SU-DHL-6 (cell line): Measurements from ENCODE around the gene DALRD3.
"Not testable (repeated sequence)": the region's sequence is repeated elsewhere in the genome, so short reads cannot be mapped to it uniquely, and the experiment has no call there.

Source experiments
- H2AFZ ChIP-seq: fragments of 200-600 bp; sonication (generic); 2 replicates; pipeline ENCODE4 v1.6.1; 2014; ENCODE audit warnings: low read depth, mild to moderate bottlenecking, moderate library complexity, mixed read lengths, antibody characterized with exemption, low read length; ENCODE audit not compliant: severe bottlenecking
- H3F3A ChIP-seq: fragments of 200-600 bp; shearing (Covaris generic); 2 replicates; pipeline ENCODE4 v1.6.0; 2016; ENCODE audit warnings: antibody characterized with exemption, mild to moderate bottlenecking; ENCODE audit not compliant: insufficient read depth
- H3K27ac ChIP-seq: fragments of 200-600 bp; sonication (generic); 2 replicates; pipeline ENCODE4 v1.5.1; 2016; ENCODE audit warnings: low read depth, mild to moderate bottlenecking, low read length, moderate library complexity, mixed read lengths
- H3K27me3 ChIP-seq: fragments of 200-600 bp; sonication (generic), shearing (Covaris generic); 2 replicates; pipeline ENCODE4 v1.6.0; 2014; ENCODE audit warnings: mild to moderate bottlenecking, low read length
- H3K36me3 ChIP-seq: fragments of 200-600 bp; sonication (generic); 2 replicates; pipeline ENCODE4 v1.6.1; 2014; ENCODE audit warnings: mild to moderate bottlenecking, low read length, mixed read lengths
- H3K4me2 ChIP-seq: fragments of 300-600, 200-600 bp; shearing (Covaris generic), sonication (generic); 2 replicates; pipeline ENCODE4 v1.6.0; 2014; ENCODE audit warnings: low read length, low read depth, mild to moderate bottlenecking; ENCODE audit not compliant: poor library complexity, severe bottlenecking
- H3K4me3 ChIP-seq: fragments of 200-600 bp; sonication (generic); 2 replicates; pipeline ENCODE4 v1.5.1; 2014; ENCODE audit warnings: antibody characterized with exemption, low read length, mild to moderate bottlenecking, mixed read lengths; ENCODE audit not compliant: insufficient read depth, poor library complexity, severe bottlenecking
- H3K79me2 ChIP-seq: fragments of 200-600 bp; sonication (generic); 2 replicates; pipeline ENCODE4 v1.6.1; 2014; ENCODE audit warnings: mild to moderate bottlenecking, low read length, moderate library complexity; ENCODE audit not compliant: insufficient read depth
- H3K9ac ChIP-seq: fragments of 200-600 bp; sonication (generic); 2 replicates; pipeline ENCODE4 v1.7.0; 2014; ENCODE audit warnings: mild to moderate bottlenecking, low read length
- H3K9me2 ChIP-seq: fragments of 200-600 bp; sonication (generic); replicated peaks from 2 replicates; pipeline ENCODE4 v1.6.1; 2014; ENCODE audit warnings: low read length; ENCODE audit not compliant: insufficient read depth
- H3K9me3 ChIP-seq: fragments of 200-600 bp; sonication (generic); 2 replicates; pipeline ENCODE4 v1.6.1; 2014; ENCODE audit warnings: low read length, mixed read lengths; ENCODE audit not compliant: insufficient read depth
- H4K20me1 ChIP-seq: fragments of 200-600 bp; sonication (generic); 2 replicates; pipeline ENCODE4 v1.6.1; 2014; ENCODE audit warnings: low read depth, mild to moderate bottlenecking, antibody characterized with exemption, low read length, moderate library complexity, mixed read lengths
- EZH2phosphoT487 ChIP-seq: fragments of 200-600 bp; sonication (generic), shearing (Covaris generic); conservative IDR thresholded peaks from 2 replicates; pipeline ENCODE4 v1.6.1; 2018; ENCODE audit warnings: mild to moderate bottlenecking, antibody characterized with exemption, low read length, moderate library complexity, mixed read lengths
- TF ChIP-seq, protein P1 (sequence below): fragments of 200-600 bp; sonication (generic); IDR thresholded peaks from one replicate; pipeline ENCODE4 v1.5.1; 2017; ENCODE audit warnings: antibody characterized with exemption, mild to moderate bottlenecking, low read length, moderate library complexity; ENCODE audit not compliant: insufficient read depth, poor library complexity, severe bottlenecking

Gene DALRD3

DNA sequence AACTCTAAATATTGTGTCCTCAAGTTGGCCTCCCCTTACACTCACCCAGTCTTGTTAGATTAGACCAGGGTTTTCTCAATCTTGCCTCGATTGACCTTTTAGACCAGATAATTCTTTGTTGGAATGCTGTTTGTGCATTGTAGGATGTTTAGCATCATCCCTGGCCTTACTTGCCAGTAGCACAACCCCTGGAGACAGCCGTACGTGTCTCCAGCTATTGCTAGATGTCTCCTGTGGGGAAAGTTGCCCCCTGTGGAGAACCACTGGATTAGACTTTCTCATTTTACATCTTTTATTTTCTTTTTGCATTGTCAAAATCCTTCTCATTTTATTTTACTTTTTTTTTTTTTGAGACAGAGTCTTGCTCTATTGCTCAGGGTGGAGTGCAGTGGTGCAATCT lies 9.0 kb downstream of the DALRD3 start:
- Histone ChIP-seq H3K9me2 (no peaks in the 10 kb centered on the region), H3F3A (peaks cover 7% of the 10 kb centered on the region; the same call in 1 of the 2 replicates), H3K27me3 (no peaks in the 10 kb centered on the region), H2AFZ (no peak overlapping the region), H3K27ac (no peak overlapping the region), H3K4me2 (no peak overlapping the region), H4K20me1 (peaks cover 6% of the 10 kb centered on the region; the same call in 1 of the 2 replicates), H3K9ac (no peak overlapping the region), H3K79me2 (peaks cover 33% of the 10 kb centered on the region), H3K9me3 (no peaks in the 10 kb centered on the region), H3K4me3 (no peak overlapping the region), H3K36me3 (no peaks in the 10 kb centered on the region)
- TF ChIP-seq, protein P1, sequence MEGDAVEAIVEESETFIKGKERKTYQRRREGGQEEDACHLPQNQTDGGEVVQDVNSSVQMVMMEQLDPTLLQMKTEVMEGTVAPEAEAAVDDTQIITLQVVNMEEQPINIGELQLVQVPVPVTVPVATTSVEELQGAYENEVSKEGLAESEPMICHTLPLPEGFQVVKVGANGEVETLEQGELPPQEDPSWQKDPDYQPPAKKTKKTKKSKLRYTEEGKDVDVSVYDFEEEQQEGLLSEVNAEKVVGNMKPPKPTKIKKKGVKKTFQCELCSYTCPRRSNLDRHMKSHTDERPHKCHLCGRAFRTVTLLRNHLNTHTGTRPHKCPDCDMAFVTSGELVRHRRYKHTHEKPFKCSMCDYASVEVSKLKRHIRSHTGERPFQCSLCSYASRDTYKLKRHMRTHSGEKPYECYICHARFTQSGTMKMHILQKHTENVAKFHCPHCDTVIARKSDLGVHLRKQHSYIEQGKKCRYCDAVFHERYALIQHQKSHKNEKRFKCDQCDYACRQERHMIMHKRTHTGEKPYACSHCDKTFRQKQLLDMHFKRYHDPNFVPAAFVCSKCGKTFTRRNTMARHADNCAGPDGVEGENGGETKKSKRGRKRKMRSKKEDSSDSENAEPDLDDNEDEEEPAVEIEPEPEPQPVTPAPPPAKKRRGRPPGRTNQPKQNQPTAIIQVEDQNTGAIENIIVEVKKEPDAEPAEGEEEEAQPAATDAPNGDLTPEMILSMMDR = no peak

DNA sequence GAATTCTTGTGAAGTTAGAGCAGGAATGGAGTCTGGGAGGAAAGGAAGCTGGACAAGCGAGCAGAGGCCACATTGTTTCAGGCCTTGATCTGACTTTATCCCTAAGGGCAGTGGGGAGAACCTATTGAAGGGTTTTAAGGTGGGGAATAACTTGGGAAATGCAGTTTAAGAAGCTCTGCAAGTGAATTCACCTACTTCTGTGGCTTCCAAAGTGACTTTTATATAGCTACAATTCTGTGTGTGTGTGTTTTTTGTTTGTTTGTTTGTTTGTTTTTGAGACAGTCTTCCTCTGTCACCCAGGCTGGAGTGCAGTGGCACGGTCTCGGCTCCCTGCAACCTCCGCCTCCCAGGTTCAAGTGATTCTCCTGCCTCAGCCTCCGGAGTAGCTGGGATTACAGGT lies 9.8 kb downstream of the DALRD3 start:
- not testable (repeated sequence) for H3K9me2 ChIP-seq, H2AFZ ChIP-seq, H3K4me3 ChIP-seq, H4K20me1 ChIP-seq, H3F3A ChIP-seq, H3K27me3 ChIP-seq, H3K36me3 ChIP-seq, H3K9me3 ChIP-seq
- Histone ChIP-seq H3K4me2 (peak overlapping the region; percentile 88), H3K9ac (peak overlapping the region; percentile 99; the same call in 1 of the 2 replicates), H3K79me2 (peaks cover 33% of the 10 kb centered on the region), H3K27ac (peak overlapping the region; percentile 82; the same call in 1 of the 2 replicates)

DNA sequence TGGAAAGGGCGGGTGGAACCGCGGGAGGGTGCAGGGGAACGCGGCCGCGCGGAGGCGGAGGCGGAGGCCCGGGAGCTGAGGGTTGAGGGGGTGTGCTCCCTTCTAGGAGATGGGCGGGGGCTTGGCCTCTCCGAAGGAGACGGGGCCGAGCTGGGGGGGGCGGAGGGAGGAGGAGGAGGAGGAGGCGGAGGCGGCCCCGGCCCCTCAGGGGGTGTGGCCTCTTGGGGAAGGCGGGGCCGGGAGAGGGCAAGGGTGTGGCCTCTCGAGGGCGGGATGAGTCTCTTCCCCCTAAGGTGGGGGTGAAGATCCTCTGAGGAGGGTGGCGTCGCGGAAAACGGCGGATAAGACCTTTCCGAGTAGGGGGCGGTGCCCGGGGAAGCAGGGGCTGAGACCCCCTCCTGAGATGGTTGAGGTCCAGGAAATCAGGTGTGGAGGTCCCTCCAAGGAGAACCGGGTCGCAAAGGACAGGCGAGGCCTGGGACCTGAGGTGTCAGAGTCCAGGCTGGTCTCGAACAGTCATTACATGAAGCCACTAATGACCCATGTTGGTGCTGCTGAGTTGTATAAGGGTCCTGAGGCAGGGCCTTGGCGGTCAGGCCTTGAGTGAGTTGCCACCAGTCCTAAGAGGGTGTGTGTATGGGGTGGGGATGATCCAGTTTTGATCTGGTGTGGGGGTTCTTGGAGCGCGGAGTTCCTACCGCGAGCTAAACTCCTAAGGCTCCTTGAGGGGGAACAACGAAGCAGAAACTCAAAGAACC lies 10.4 kb downstream of the DALRD3 start:
- H3K4me3 ChIP-seq = peak overlapping the region; percentile 90
- H3F3A ChIP-seq = peaks cover 7% of the 10 kb centered on the region; the same call in 1 of the 2 replicates
- peak overlapping the region; percentile 88 for H3K4me2 ChIP-seq
- H3K27me3 ChIP-seq = no peaks in the 10 kb centered on the region
- H3K27ac ChIP-seq = peak overlapping the region; percentile 82
- H3K9me2 ChIP-seq = no peaks in the 10 kb centered on the region
- no peaks in the 10 kb centered on the region for H3K36me3 ChIP-seq
- H2AFZ ChIP-seq = peak overlapping the region; percentile 82
- no peaks in the 10 kb centered on the region for H3K9me3 ChIP-seq
- H3K79me2 ChIP-seq = peaks cover 33% of the 10 kb centered on the region
- H4K20me1 ChIP-seq = peaks cover 6% of the 10 kb centered on the region; the same call in 1 of the 2 replicates
- peak overlapping the region; percentile 99 for H3K9ac ChIP-seq
- TF ChIP-seq, protein P1 = peak; percentile 3
- TF ChIP-seq EZH2phosphoT487 = no peak

DNA sequence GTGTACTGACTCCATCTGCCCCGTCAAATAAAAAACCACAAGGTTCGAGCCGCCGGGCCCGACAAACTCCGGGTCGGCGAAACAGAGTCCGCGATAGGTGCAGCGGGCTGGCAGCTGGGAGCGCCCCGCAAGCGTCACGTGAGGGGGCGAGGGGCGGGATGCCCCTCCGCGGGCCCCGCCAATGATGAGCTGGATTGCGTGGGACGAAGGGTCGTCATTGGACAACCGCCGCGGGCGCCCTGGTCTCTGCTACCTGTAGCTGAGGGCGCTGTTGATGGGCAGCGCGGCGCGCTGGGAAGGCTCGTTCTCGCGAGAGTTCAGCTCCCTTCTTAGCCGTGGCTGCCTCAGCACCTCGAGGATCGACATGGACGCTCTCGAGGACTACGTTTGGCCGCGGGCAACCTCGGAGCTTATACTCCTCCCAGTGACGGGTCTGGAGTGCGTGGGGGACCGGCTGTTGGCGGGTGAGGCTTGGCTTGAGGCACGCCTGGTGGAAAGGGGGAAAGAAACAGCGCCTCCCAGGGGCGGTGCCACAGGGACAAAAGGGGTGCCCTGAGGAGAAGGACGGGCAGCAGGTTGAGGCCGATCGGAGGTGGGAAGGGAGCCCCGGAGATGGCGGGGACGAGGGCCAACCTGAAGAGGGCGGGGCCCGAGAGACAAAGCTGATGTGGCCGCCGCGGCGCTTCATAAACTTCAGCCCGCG lies 11.2 kb downstream of the DALRD3 start, which contains the start of gene WDR6:
WDR6 (plus strand) TSS at position 324 of the 703 bp plus-strand sequence; CDS start at position 365, 41 bp downstream.
- TF ChIP-seq, protein P1 = peak; percentile 36
- TF ChIP-seq EZH2phosphoT487 = no peak
- H3K4me3 ChIP-seq = peak within 1 kb of the TSS; percentile 90
- peak within 1 kb of the TSS; percentile 82 for H3K27ac ChIP-seq
- H3K9ac ChIP-seq = peak within 1 kb of the TSS; percentile 99
- no peaks in the 10 kb centered on the region for H3K9me2 ChIP-seq
- peaks cover 6% of the 10 kb centered on the region; the same call in 1 of the 2 replicates for H4K20me1 ChIP-seq
- no peaks in the 10 kb centered on the region for H3K27me3 ChIP-seq
- H3K4me2 ChIP-seq = peak within 1 kb of the TSS; percentile 88
- no peaks in the 10 kb centered on the region for H3K9me3 ChIP-seq
- H2AFZ ChIP-seq = peak within 1 kb of the TSS; percentile 82
- peaks cover 7% of the 10 kb centered on the region; the same call in 1 of the 2 replicates for H3F3A ChIP-seq
- no peaks in the 10 kb centered on the region for H3K36me3 ChIP-seq
- H3K79me2 ChIP-seq = peaks cover 29% of the 10 kb centered on the region
